Measurements from ENCODE around the gene ZBED1.

ZBED1 gene

DNA sequence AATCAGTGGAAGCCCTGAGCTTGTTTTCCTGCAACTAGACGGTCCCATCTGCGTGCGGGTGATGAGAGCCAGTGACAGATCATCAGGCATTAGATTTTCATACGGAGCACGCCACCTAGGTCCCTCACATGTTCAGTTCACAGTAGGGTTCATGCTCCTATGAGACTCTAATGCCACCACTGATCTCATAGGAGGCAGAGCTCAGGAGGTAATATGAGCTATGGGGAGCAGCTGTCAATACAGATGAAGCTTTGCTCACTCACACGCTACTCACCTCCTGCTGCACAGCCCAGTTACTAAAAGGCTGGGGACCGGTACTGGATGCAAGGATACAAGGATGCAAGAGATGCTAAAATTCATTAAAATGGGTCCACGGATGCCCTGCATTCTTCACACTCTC lies 61.2 kb downstream of the ZBED1 start:
- Histone ChIP-seq H3K79me2 (ENCODE audit: insufficient read depth, low read length) (no peaks in the 10 kb centered on the region), H4K20me1 (ENCODE audit: insufficient read depth, low read length) (no peaks in the 10 kb centered on the region), H3K4me2 (ENCODE audit: low read length) (no peak overlapping the region), H3K36me3 (ENCODE audit: insufficient read depth, low read length) (peaks cover 21% of the 10 kb centered on the region), H3F3A (ENCODE audit: insufficient read depth, low read length) (no peaks in the 10 kb centered on the region), H3K9me2 (ENCODE audit: low read depth, low read length) (no peaks in the 10 kb centered on the region), H3K4me3 (ENCODE audit: low read depth, low read length, poor library complexity, severe bottlenecking) (no peak overlapping the region), H3K9ac (ENCODE audit: low read length) (no peak overlapping the region), H2AFZ (ENCODE audit: low read length) (no peak overlapping the region), H3K9me3 (ENCODE audit: low read length) (no peaks in the 10 kb centered on the region), H3K27me3 (ENCODE audit: insufficient read depth, low read length) (no peaks in the 10 kb centered on the region), H3K27ac (ENCODE audit: low read depth, low read length, poor library complexity, severe bottlenecking) (no peak overlapping the region), H3K4me1 (ENCODE audit: insufficient read depth, low read length, severe bottlenecking) (no peaks in the 10 kb centered on the region)
- TF ChIP-seq, protein P1, sequence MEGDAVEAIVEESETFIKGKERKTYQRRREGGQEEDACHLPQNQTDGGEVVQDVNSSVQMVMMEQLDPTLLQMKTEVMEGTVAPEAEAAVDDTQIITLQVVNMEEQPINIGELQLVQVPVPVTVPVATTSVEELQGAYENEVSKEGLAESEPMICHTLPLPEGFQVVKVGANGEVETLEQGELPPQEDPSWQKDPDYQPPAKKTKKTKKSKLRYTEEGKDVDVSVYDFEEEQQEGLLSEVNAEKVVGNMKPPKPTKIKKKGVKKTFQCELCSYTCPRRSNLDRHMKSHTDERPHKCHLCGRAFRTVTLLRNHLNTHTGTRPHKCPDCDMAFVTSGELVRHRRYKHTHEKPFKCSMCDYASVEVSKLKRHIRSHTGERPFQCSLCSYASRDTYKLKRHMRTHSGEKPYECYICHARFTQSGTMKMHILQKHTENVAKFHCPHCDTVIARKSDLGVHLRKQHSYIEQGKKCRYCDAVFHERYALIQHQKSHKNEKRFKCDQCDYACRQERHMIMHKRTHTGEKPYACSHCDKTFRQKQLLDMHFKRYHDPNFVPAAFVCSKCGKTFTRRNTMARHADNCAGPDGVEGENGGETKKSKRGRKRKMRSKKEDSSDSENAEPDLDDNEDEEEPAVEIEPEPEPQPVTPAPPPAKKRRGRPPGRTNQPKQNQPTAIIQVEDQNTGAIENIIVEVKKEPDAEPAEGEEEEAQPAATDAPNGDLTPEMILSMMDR (IDR thresholded peaks at IDR 0.05; ENCODE audit: low read length), result no peak
- no peak for TF ChIP-seq EZH2 (IDR thresholded peaks at IDR 0.05; ENCODE audit: borderline replicate concordance, low read length)

Data from OCI-LY1 (cell line).